Measurements from ENCODE around the gene WWOX.

DNA sequence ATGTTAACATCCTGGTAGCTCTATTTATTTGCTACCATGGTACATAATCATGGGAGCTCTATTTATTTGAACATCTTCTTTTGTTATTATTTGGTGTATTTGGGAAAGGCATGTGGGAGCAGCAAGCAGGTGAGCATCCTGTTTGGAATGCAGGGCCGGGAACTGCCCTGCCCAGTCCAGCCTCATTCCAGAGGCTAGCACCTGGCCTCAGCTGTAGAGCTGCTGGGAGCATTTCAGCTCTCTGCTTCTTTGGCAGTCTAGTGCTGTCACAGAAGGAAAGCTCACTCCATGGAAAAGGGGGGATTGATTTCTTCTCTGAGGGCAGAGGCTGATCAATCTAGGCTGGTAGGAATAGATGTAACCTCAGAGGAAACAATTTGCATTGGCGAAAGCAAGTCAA lies 112.5 kb downstream of the WWOX start:
- TF ChIP-seq, protein P1, sequence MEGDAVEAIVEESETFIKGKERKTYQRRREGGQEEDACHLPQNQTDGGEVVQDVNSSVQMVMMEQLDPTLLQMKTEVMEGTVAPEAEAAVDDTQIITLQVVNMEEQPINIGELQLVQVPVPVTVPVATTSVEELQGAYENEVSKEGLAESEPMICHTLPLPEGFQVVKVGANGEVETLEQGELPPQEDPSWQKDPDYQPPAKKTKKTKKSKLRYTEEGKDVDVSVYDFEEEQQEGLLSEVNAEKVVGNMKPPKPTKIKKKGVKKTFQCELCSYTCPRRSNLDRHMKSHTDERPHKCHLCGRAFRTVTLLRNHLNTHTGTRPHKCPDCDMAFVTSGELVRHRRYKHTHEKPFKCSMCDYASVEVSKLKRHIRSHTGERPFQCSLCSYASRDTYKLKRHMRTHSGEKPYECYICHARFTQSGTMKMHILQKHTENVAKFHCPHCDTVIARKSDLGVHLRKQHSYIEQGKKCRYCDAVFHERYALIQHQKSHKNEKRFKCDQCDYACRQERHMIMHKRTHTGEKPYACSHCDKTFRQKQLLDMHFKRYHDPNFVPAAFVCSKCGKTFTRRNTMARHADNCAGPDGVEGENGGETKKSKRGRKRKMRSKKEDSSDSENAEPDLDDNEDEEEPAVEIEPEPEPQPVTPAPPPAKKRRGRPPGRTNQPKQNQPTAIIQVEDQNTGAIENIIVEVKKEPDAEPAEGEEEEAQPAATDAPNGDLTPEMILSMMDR (IDR thresholded peaks at IDR 0.05), result no peak
- no peak for TF ChIP-seq POLR2AphosphoS5 (IDR thresholded peaks at IDR 0.05)
